HCT116 (cell line): Measurements from ENCODE around the gene MALRD1. TPM values are rescaled to one million over a fixed set of nuclear protein-coding genes. Genes with fewer than 3 reads are reported as not detected.

Source experiments
- ATAC-seq: fragments of 200-7000 bp; cut with Tn5 transposase; 2 replicates; pipeline ENCODE4 v1.9.1; 2020; ENCODE audit warnings: mild to moderate bottlenecking, moderate library complexity
- BruUV-seq: library from RNA; stranded (reverse); fragments of 400-500 nt; replicated peaks from 2 replicates; lab custom pipeline; 2021; lab: Mats Ljungman, UMichigan
- CTCF ChIA-PET: fragments of 300-600 bp; sonication (Branson Sonifier 250); formaldehyde crosslinking; loops from one replicate; lab custom pipeline; 2021; ENCODE audit warnings: antibody characterized with exemption; lab: Charles Lee
- POLR2A ChIA-PET: fragments of 300-600, 350-600 bp; sonication (Branson Sonifier 250); formaldehyde crosslinking; loops from one replicate; lab custom pipeline; 2021; ENCODE audit warnings: antibody characterized with exemption; lab: Charles Lee
- RAD21 ChIA-PET, 2 experiments: fragments of 300-600 bp; sonication (Branson Sonifier 250); formaldehyde crosslinking; loops; one replicate each; lab custom pipeline; 2023; ENCODE audit warnings: low total read pairs in 2 of 2; ENCODE audit not compliant: uncharacterized antibody in 2 of 2, unreplicated experiment in 2 of 2, low non-redundant PET in 1 of 2; lab: Charles Lee
- DNase-seq: peaks from one replicate; pipeline ENCODE4 v3.0.0-alpha.2; 2010; ENCODE audit warnings: low read depth, low spot score
- H2AFZ ChIP-seq: fragments of 200-600 bp; shearing (Covaris generic), sonication (generic); 2 replicates; pipeline ENCODE4 v1.6.1; 2017; ENCODE audit warnings: low read depth, mixed run types, mixed read lengths, antibody characterized with exemption, low read length; ENCODE audit not compliant: poor library complexity, severe bottlenecking
- H3K27ac ChIP-seq: 2 replicates; pipeline ENCODE4 v1.5.1; 2012; ENCODE audit warnings: low read depth, low read length
- H3K27me3 ChIP-seq: fragments of 200-600 bp; sonication (generic); 2 replicates; pipeline ENCODE4 v1.6.1; 2016; ENCODE audit warnings: mixed run types, low read length, mixed read lengths; ENCODE audit not compliant: insufficient read depth
- H3K36me3 ChIP-seq, 2 experiments: fragments of 200-500 bp in 1 of 2; fragments of 200-600 bp in 1 of 2; sonication (Bioruptor generic) in 1 of 2; sonication (generic) in 1 of 2; 2 replicates each; pipeline versions ENCODE4 v1.5.1 to v1.6.1; 2014 to 2016; ENCODE audit warnings: low read length in 2 of 2, inconsistent platforms in 1 of 2, mixed read lengths in 1 of 2, mixed run types in 1 of 2; ENCODE audit not compliant: insufficient read depth in 2 of 2, control insufficient read depth in 1 of 2
- H3K4me1 ChIP-seq, 2 experiments: fragments of 200-600 bp in 1 of 2; sonication (generic) in 1 of 2; 2 replicates each; pipeline versions ENCODE4 v1.5.1 to v1.6.1; 2012 to 2017; ENCODE audit warnings: low read length in 2 of 2, inconsistent platforms in 1 of 2, mild to moderate bottlenecking in 1 of 2, mixed read lengths in 1 of 2, mixed run types in 1 of 2, moderate library complexity in 1 of 2; ENCODE audit not compliant: insufficient read depth in 2 of 2, control insufficient read depth in 1 of 2
- H3K4me2 ChIP-seq: fragments of 200-600 bp; sonication (generic); 2 replicates; pipeline ENCODE4 v1.6.1; 2017; ENCODE audit warnings: mixed run types, low read length, mixed read lengths
- H3K4me3 ChIP-seq, 2 experiments: fragments of 200-600 bp in 1 of 2; sonication (generic) in 1 of 2; replicated peaks in 1 of 2; 2 replicates each; pipeline ENCODE4 v1.5.1; 2011 to 2016; ENCODE audit warnings: low read length in 2 of 2, control low read depth in 1 of 2, low read depth in 1 of 2, mild to moderate bottlenecking in 1 of 2, mixed read lengths in 1 of 2, mixed run types in 1 of 2
- H3K79me2 ChIP-seq: fragments of 200-600 bp; sonication (generic); 2 replicates; pipeline ENCODE4 v1.6.1; 2017; ENCODE audit warnings: mild to moderate bottlenecking, mixed run types, low read length, moderate library complexity, mixed read lengths; ENCODE audit not compliant: insufficient read depth
- H3K9ac ChIP-seq: fragments of 200-600 bp; sonication (generic); 2 replicates; pipeline ENCODE4 v1.6.1; 2016; ENCODE audit warnings: low read length, mixed read lengths
- H3K9me2 ChIP-seq: fragments of 200-600 bp; sonication (generic), shearing (Covaris generic); 2 replicates; pipeline ENCODE4 v1.6.1; 2017; ENCODE audit warnings: mixed run types, mild to moderate bottlenecking, moderate library complexity; ENCODE audit not compliant: insufficient read depth
- H3K9me3 ChIP-seq, 2 experiments: fragments of 200-500 bp in 1 of 2; fragments of 200-600 bp in 1 of 2; sonication (Bioruptor generic) in 1 of 2; sonication (generic) in 1 of 2; 2 replicates each; pipeline ENCODE4 v1.6.1; 2014 to 2017; ENCODE audit warnings: low read length in 2 of 2, mixed read lengths in 2 of 2, inconsistent platforms in 1 of 2, low read depth in 1 of 2, mild to moderate bottlenecking in 1 of 2, mixed run types in 1 of 2, moderate library complexity in 1 of 2; ENCODE audit not compliant: control insufficient read depth in 1 of 2, insufficient read depth in 1 of 2
- H4K20me1 ChIP-seq: fragments of 200-600 bp; sonication (generic), shearing (Covaris generic); 2 replicates; pipeline ENCODE4 v1.6.1; 2017; ENCODE audit warnings: mixed run types, mild to moderate bottlenecking, moderate library complexity; ENCODE audit not compliant: insufficient read depth
- CBX3 ChIP-seq: IDR thresholded peaks from 2 replicates; pipeline ENCODE4 v1.6.1; 2012; ENCODE audit warnings: low read depth
- EGR1 ChIP-seq: IDR thresholded peaks from 2 replicates; pipeline ENCODE4 v1.6.1; 2012; ENCODE audit warnings: low read depth
- ELF1 ChIP-seq: IDR thresholded peaks from 2 replicates; pipeline ENCODE4 v1.6.1; 2012; ENCODE audit warnings: low read depth, borderline replicate concordance
- EZH2phosphoT487 ChIP-seq: fragments of 200-600 bp; IDR thresholded peaks from 2 replicates; pipeline ENCODE4 v1.6.1; 2018; ENCODE audit warnings: antibody characterized with exemption, borderline replicate concordance
- RAD21 ChIP-seq: IDR thresholded peaks from 2 replicates; pipeline ENCODE4 v1.6.1; 2012; ENCODE audit warnings: low read depth, mild to moderate bottlenecking
- SIN3A ChIP-seq: IDR thresholded peaks from 2 replicates; pipeline ENCODE4 v1.6.1; 2012; ENCODE audit warnings: low read depth
- SP1 ChIP-seq: IDR thresholded peaks from 2 replicates; pipeline ENCODE4 v1.6.1; 2012; ENCODE audit warnings: low read depth
- SRF ChIP-seq: IDR thresholded peaks from 2 replicates; pipeline ENCODE4 v1.6.1; 2012; ENCODE audit warnings: low read depth
- TCF7L2 ChIP-seq: IDR thresholded peaks from 2 replicates; pipeline ENCODE4 v1.7.0; 2011; ENCODE audit warnings: borderline replicate concordance, inconsistent platforms; ENCODE audit not compliant: insufficient read depth, insufficient read length; ENCODE audit errors: extremely low read depth
- ZFX ChIP-seq: fragments of 450-650 bp; IDR thresholded peaks from 2 replicates; pipeline ENCODE4 v1.6.1; 2017
- ZNF274 ChIP-seq: fragments of 200-500 bp; sonication (Bioruptor generic); IDR thresholded peaks from 2 replicates; pipeline ENCODE4 v1.6.1; 2014; ENCODE audit warnings: mild to moderate bottlenecking, low read depth, low read length, inconsistent platforms
- intact Hi-C: fragments of 100-400 bp; cut with micrococcal nuclease; formaldehyde crosslinking; loops from 2 replicates; pipeline ENCODE4 v1.10.0; 2022
- total RNA-seq: library from RNA; stranded (reverse); gene quantifications from one replicate; pipeline ENCODE4 v1.2.1, GENCODE V29; 2021; ENCODE audit not compliant: unreplicated experiment
- TF ChIP-seq, protein P1 (sequence below): IDR thresholded peaks from 2 replicates; pipeline ENCODE4 v1.6.1; 2012
- TF ChIP-seq, protein P2 (sequence below): IDR thresholded peaks from 2 replicates; pipeline ENCODE4 v1.6.1; 2012; ENCODE audit warnings: low read depth
- TF ChIP-seq, protein P3 (sequence below): IDR thresholded peaks from 2 replicates; pipeline ENCODE4 v1.6.1; 2012
- TF ChIP-seq, protein P4 (sequence below), 3 experiments: fragments of 200-600 bp in 1 of 3; sonication (generic) in 1 of 3; IDR thresholded peaks in 2 of 3; conservative IDR thresholded peaks in 1 of 3; 2 replicates each; pipeline ENCODE4 v1.5.1; 2012 to 2017; ENCODE audit warnings: low read depth in 2 of 3, low read length in 2 of 3, antibody characterized with exemption in 1 of 3, borderline replicate concordance in 1 of 3, control low read depth in 1 of 3, mild to moderate bottlenecking in 1 of 3, mixed read lengths in 1 of 3, mixed run types in 1 of 3, moderate library complexity in 1 of 3; ENCODE audit not compliant: insufficient read depth in 1 of 3

Gene MALRD1
- total RNA-seq, 1 experiment from 2014 or later, result not detected

DNA sequence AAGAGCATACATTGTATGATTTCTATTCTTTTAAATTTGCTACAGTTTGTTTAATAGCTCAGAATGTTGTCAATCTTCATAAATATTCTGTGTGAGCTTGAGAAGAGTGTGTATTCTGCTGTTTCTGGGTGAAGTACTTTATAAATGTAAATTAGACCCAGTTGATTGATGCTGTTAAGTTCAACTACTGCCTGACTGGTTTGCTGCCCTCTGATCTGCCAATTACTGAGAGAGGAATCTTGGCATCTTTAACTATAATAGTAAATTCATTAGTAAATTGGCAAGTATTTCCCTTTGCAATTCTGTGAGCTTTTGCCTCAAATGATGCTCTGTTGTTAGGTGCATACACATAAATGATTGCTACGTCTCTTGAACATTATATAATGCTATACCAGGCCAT, 512.6 kb downstream of the MALRD1 start:
- H3K9me3 ChIP-seq, result peaks cover 0 to 7% of the 10 kb centered on the region in 2 experiments; a peak in 1 of 4 replicates
- no peak overlapping the region for H3K27ac ChIP-seq
- no TSS peak for BruUV-seq
- no peaks in the 10 kb centered on the region for H3K9me2 ChIP-seq
- H3K4me3 ChIP-seq, result no peak overlapping the region
- H3K4me1 ChIP-seq, result no peaks in the 10 kb centered on the region
- DNase-seq, result no peak
- ChIA-PET CTCF (no interaction called here), RAD21 (no interaction called here), POLR2A (no interaction called here)
- intact Hi-C loops, result no loop called here
- H3K79me2 ChIP-seq, result no peaks in the 10 kb centered on the region
- no peaks in the 10 kb centered on the region for H3K36me3 ChIP-seq
- no peak for ATAC-seq
- H3K27me3 ChIP-seq, result no peaks in the 10 kb centered on the region
- H3K4me2 ChIP-seq, result no peak overlapping the region
- TF ChIP-seq SIN3A, result no peak
- TF ChIP-seq TCF7L2, result no peak
- no peak for TF ChIP-seq ZNF274
- TF ChIP-seq, protein P1, sequence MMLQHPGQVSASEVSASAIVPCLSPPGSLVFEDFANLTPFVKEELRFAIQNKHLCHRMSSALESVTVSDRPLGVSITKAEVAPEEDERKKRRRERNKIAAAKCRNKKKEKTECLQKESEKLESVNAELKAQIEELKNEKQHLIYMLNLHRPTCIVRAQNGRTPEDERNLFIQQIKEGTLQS, result no peak
- TF ChIP-seq ZFX, result no peak
- no peak for TF ChIP-seq EZH2phosphoT487
- no peak for TF ChIP-seq SRF
- TF ChIP-seq SP1, result no peak
- TF ChIP-seq EGR1, result no peak
- no peak for TF ChIP-seq CBX3
- H4K20me1 ChIP-seq, result no peaks in the 10 kb centered on the region
- no peak overlapping the region for H2AFZ ChIP-seq
- no peak overlapping the region for H3K9ac ChIP-seq

DNA sequence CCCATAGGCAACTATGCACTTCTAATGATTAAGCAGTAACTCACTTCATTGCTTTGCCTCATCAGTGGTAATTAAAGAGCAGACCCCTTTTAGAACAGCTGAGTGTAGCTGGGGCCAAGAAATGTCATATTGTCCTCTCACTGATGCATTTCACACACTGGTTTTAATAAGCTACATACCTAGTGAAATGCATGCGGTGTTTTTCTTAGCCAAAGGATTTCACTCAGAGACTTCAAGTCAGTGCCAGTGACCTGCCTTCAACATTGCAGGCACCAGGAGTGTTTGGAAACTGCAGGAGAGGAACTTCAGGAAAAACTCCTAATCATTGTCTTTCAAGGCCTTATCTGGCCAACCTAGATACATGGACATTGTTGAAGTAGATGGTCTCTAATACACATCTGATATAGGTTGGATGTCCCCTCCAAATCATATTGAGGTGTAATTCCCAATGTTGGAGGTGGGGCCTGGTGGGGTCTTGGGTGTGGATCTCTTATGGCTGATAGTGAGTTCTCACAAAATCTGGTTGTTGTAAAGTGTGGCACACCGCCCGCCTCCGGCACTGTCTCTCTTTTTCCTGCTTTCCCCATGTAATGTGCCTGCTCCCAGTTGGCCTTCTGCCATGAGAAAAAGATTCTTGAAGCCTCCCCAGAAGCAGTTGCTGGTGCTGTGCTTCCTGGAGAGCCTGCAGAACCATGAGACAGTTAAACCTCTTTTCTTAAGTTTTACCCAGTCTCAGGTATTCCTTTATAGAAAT, 515.0 kb downstream of the MALRD1 start:
- no peaks in the 10 kb centered on the region for H4K20me1 ChIP-seq
- intact Hi-C loops, result no loop called here
- DNase-seq (no peak), ATAC-seq (no peak)
- BruUV-seq, result no TSS peak
- TF ChIP-seq ZFX, result no peak
- TF ChIP-seq EGR1, result no peak
- TF ChIP-seq, protein P2, sequence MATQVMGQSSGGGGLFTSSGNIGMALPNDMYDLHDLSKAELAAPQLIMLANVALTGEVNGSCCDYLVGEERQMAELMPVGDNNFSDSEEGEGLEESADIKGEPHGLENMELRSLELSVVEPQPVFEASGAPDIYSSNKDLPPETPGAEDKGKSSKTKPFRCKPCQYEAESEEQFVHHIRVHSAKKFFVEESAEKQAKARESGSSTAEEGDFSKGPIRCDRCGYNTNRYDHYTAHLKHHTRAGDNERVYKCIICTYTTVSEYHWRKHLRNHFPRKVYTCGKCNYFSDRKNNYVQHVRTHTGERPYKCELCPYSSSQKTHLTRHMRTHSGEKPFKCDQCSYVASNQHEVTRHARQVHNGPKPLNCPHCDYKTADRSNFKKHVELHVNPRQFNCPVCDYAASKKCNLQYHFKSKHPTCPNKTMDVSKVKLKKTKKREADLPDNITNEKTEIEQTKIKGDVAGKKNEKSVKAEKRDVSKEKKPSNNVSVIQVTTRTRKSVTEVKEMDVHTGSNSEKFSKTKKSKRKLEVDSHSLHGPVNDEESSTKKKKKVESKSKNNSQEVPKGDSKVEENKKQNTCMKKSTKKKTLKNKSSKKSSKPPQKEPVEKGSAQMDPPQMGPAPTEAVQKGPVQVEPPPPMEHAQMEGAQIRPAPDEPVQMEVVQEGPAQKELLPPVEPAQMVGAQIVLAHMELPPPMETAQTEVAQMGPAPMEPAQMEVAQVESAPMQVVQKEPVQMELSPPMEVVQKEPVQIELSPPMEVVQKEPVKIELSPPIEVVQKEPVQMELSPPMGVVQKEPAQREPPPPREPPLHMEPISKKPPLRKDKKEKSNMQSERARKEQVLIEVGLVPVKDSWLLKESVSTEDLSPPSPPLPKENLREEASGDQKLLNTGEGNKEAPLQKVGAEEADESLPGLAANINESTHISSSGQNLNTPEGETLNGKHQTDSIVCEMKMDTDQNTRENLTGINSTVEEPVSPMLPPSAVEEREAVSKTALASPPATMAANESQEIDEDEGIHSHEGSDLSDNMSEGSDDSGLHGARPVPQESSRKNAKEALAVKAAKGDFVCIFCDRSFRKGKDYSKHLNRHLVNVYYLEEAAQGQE, result no peak
- no peak for TF ChIP-seq ELF1
- TF ChIP-seq, protein P3, sequence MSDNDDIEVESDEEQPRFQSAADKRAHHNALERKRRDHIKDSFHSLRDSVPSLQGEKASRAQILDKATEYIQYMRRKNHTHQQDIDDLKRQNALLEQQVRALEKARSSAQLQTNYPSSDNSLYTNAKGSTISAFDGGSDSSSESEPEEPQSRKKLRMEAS, result no peak
- TF ChIP-seq RAD21, result no peak
- TF ChIP-seq ZNF274, result no peak
- TF ChIP-seq, protein P4, sequence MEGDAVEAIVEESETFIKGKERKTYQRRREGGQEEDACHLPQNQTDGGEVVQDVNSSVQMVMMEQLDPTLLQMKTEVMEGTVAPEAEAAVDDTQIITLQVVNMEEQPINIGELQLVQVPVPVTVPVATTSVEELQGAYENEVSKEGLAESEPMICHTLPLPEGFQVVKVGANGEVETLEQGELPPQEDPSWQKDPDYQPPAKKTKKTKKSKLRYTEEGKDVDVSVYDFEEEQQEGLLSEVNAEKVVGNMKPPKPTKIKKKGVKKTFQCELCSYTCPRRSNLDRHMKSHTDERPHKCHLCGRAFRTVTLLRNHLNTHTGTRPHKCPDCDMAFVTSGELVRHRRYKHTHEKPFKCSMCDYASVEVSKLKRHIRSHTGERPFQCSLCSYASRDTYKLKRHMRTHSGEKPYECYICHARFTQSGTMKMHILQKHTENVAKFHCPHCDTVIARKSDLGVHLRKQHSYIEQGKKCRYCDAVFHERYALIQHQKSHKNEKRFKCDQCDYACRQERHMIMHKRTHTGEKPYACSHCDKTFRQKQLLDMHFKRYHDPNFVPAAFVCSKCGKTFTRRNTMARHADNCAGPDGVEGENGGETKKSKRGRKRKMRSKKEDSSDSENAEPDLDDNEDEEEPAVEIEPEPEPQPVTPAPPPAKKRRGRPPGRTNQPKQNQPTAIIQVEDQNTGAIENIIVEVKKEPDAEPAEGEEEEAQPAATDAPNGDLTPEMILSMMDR (IDR thresholded peaks at IDR 0.05 in 2 of 3, conservative IDR thresholded peaks at IDR 0.05 in 1 of 3; ENCODE audit: borderline replicate concordance in 1 of 3, insufficient read depth in 1 of 3, low read depth in 2 of 3, low read length in 2 of 3), result no peak
- TF ChIP-seq TCF7L2, result no peak
- H3K79me2 ChIP-seq, result no peaks in the 10 kb centered on the region
- H3K36me3 ChIP-seq, result no peaks in the 10 kb centered on the region
- POLR2A ChIA-PET, result no interaction called here
- no peak overlapping the region for H3K27ac ChIP-seq
- H3K4me2 ChIP-seq, result no peak overlapping the region
- H3K9me3 ChIP-seq, result peaks cover 6 to 8% of the 10 kb centered on the region in 2 experiments; a peak in 3 of 4 replicates
- RAD21 ChIA-PET, result no interaction called here
- H3K27me3 ChIP-seq, result no peaks in the 10 kb centered on the region
- no peaks in the 10 kb centered on the region for H3K4me1 ChIP-seq
- CTCF ChIA-PET, result no interaction called here
- H2AFZ ChIP-seq, result no peak overlapping the region
- no peak overlapping the region for H3K4me3 ChIP-seq
- no peak overlapping the region for H3K9ac ChIP-seq
- H3K9me2 ChIP-seq, result no peaks in the 10 kb centered on the region
